CD14-positive monocyte (primary cell): ENCODE measurements around the gene RIC8A. TPM values are rescaled to one million over a fixed set of nuclear protein-coding genes. Genes with fewer than 3 reads are reported as not detected.

Source experiments
- DNase-seq, 3 donors: peaks; one replicate each; pipeline ENCODE4 v3.0.0-alpha.2; 2011 to 2022
- H2AFZ ChIP-seq: 2 replicates; pipeline ENCODE4 v1.6.0; 2012; ENCODE audit warnings: mild to moderate bottlenecking, low read depth, low read length, inconsistent platforms; ENCODE audit not compliant: insufficient read depth, poor library complexity, severe bottlenecking
- H3K27ac ChIP-seq, 2 donors: 1 replicate in 1 of 2; 2 replicates in 1 of 2; pipeline ENCODE4 v1.5.1; 2012 to 2013; ENCODE audit warnings: low read length in 2 of 2, control low read depth in 1 of 2, inconsistent platforms in 1 of 2, low read depth in 1 of 2, mild to moderate bottlenecking in 1 of 2
- H3K27me3 ChIP-seq, 2 donors: one replicate each; pipeline versions ENCODE4 v1.6.0 to v1.6.1; 2011 to 2013; ENCODE audit warnings: low read length in 2 of 2; ENCODE audit not compliant: control insufficient read depth in 2 of 2, insufficient read depth in 2 of 2
- H3K36me3 ChIP-seq, 2 donors: replicated peaks in 1 of 2; 1 replicate in 1 of 2; 2 replicates in 1 of 2; pipeline versions ENCODE4 v1.5.1 to v1.6.1; 2012 to 2013; ENCODE audit warnings: low read length in 2 of 2, control low read depth in 1 of 2, inconsistent platforms in 1 of 2, mild to moderate bottlenecking in 1 of 2; ENCODE audit not compliant: insufficient read depth in 2 of 2, control insufficient read depth in 1 of 2
- H3K4me1 ChIP-seq, 2 donors: 1 replicate in 1 of 2; 2 replicates in 1 of 2; pipeline versions ENCODE4 v1.5.1 to v1.6.1; 2012 to 2013; ENCODE audit warnings: low read length in 2 of 2, control low read depth in 1 of 2, inconsistent platforms in 1 of 2, mild to moderate bottlenecking in 1 of 2, moderate library complexity in 1 of 2; ENCODE audit not compliant: insufficient read depth in 2 of 2, control insufficient read depth in 1 of 2
- H3K4me2 ChIP-seq: replicated peaks from 2 replicates; pipeline ENCODE3; 2012; ENCODE audit warnings: low read length, moderate library complexity, mild to moderate bottlenecking; ENCODE audit not compliant: poor library complexity, severe bottlenecking; ENCODE audit errors: extremely low read depth
- H3K4me3 ChIP-seq, 3 experiments: fragments of 200-600 bp in 1 of 3; sonication (generic) in 1 of 3; replicated peaks in 1 of 3; 1 replicate in 2 of 3; 2 replicates in 1 of 3; pipeline ENCODE4 v1.5.1; 2011 to 2013; ENCODE audit warnings: low read length in 3 of 3, mild to moderate bottlenecking in 3 of 3, control low read depth in 2 of 3, low read depth in 2 of 3, inconsistent platforms in 1 of 3, moderate library complexity in 1 of 3
- H3K79me2 ChIP-seq: 2 replicates; pipeline ENCODE4 v1.6.0; 2012; ENCODE audit warnings: mild to moderate bottlenecking, control low read depth, inconsistent platforms, low read length, moderate library complexity; ENCODE audit not compliant: insufficient read depth
- H3K9ac ChIP-seq: 2 replicates; pipeline ENCODE4 v1.6.0; 2017; ENCODE audit warnings: low read length, mild to moderate bottlenecking; ENCODE audit not compliant: insufficient read depth, poor library complexity, severe bottlenecking
- H3K9me3 ChIP-seq, 2 donors: replicated peaks in 1 of 2; 1 replicate in 1 of 2; 2 replicates in 1 of 2; pipeline versions ENCODE4 v1.5.1 to v1.6.1; 2012 to 2013; ENCODE audit warnings: low read length in 2 of 2, control low read depth in 1 of 2; ENCODE audit not compliant: control insufficient read depth in 1 of 2, insufficient read depth in 1 of 2
- H4K20me1 ChIP-seq: 2 replicates; pipeline ENCODE4 v1.6.0; 2012; ENCODE audit warnings: mild to moderate bottlenecking, low read length, control low read depth, moderate library complexity; ENCODE audit not compliant: insufficient read depth
- H3K27ac Mint-ChIP-seq, 7 donors: one replicate each; pipeline ENCODE4 v1.8.0; 2020; ENCODE audit warnings: mild to moderate bottlenecking in 7 of 7, mixed read lengths in 7 of 7, moderate library complexity in 6 of 7, inconsistent platforms in 2 of 7
- H3K27me3 Mint-ChIP-seq, 3 donors: one replicate each; pipeline ENCODE4 v1.8.0; 2021 to 2022; ENCODE audit warnings: low read depth in 3 of 3, mild to moderate bottlenecking in 3 of 3, mixed read lengths in 3 of 3, moderate library complexity in 3 of 3, inconsistent platforms in 1 of 3
- H3K36me3 Mint-ChIP-seq, 2 donors: one replicate each; pipeline ENCODE4 v1.8.0; 2020; ENCODE audit warnings: mixed read lengths in 2 of 2, inconsistent platforms in 1 of 2, mild to moderate bottlenecking in 1 of 2
- H3K4me1 Mint-ChIP-seq: one replicate; pipeline ENCODE4 v1.8.0; 2020; ENCODE audit warnings: mild to moderate bottlenecking, mixed read lengths
- H3K4me3 Mint-ChIP-seq, 2 donors: one replicate each; pipeline ENCODE4 v1.8.0; 2020; ENCODE audit warnings: mild to moderate bottlenecking in 2 of 2, mixed read lengths in 2 of 2, moderate library complexity in 1 of 2
- H3K9me3 Mint-ChIP-seq, 7 donors: one replicate each; pipeline ENCODE4 v1.8.0; 2020 to 2022; ENCODE audit warnings: mixed read lengths in 7 of 7, mild to moderate bottlenecking in 6 of 7, moderate library complexity in 6 of 7, inconsistent platforms in 2 of 7
- WGBS: methylation state at CpG from one replicate; pipeline ENCODE4 v1.1.5; 2013; ENCODE audit warnings: missing lambda C conversion rate; ENCODE audit not compliant: insufficient coverage; 5-methylcytosine and 5-hydroxymethylcytosine counted together
- intact Hi-C, 2 donors: fragments of 100-400 bp; cut with micrococcal nuclease; formaldehyde crosslinking; loops; one replicate each; pipeline versions ENCODE4 v1.15.0 to v1.15.1; 2023
- polyA plus RNA-seq, 3 donors: library from polyadenylated mRNA; depleted of rRNA in 1 of 3; unstranded in 2 of 3; stranded (reverse) in 1 of 3; fragments of 300-500 nt in 2 of 3; fragments of >200 nt in 1 of 3; fragmentation: Illumina TruSeq in 2 of 3; gene quantifications; 1 replicate in 2 of 3; 2 replicates in 1 of 3; pipeline ENCODE4 v1.2.3, GENCODE V29; 2012 to 2021
- TF ChIP-seq, protein P1 (sequence below): fragments of 200-600 bp; IDR thresholded peaks from one replicate; pipeline ENCODE4 v1.8.0; 2022; ENCODE audit warnings: antibody characterized with exemption, mild to moderate bottlenecking

RIC8A gene
- polyA plus RNA-seq, 3 donors: 51.1 to 79.1 (median 56.5) TPM

GRCh38 chr11:201966-202365 is 5.5 kb upstream of the RIC8A start:
- 17% methylated on average over 5 of the region's 15 CpGs for WGBS
- Mint-ChIP-seq H3K4me1 (peaks cover 41% of the 10 kb centered on the region), H3K9me3 (peaks cover 0 to 2% (median 0%) of the 10 kb centered on the region in 7 donors), H3K36me3 (peaks cover 35 to 43% of the 10 kb centered on the region in 2 donors), H3K27me3 (peaks cover 4 to 9% (median 5%) of the 10 kb centered on the region in 3 donors), H3K27ac (peak overlapping the region; percentile 36 to 73 (median 57)), H3K4me3 (peak overlapping the region in 1 of 2 donors; percentile 30)
- peak in 2 of 3 donors; percentile 15 to 24 for DNase-seq
- peak overlapping the region in 1 of 2 donors; percentile 50 for H3K27ac ChIP-seq
- peaks cover 43% of the 10 kb centered on the region for H4K20me1 ChIP-seq
- peak overlapping the region; percentile 39 for H3K4me2 ChIP-seq
- peaks cover 13 to 31% of the 10 kb centered on the region in 2 donors for H3K36me3 ChIP-seq
- peaks cover 30% of the 10 kb centered on the region for H3K79me2 ChIP-seq
- no peak overlapping the region for H3K9ac ChIP-seq
- no peak overlapping the region for H2AFZ ChIP-seq
- peak overlapping the region in 1 of 3 experiments; percentile 22 for H3K4me3 ChIP-seq
- H3K4me1 ChIP-seq: peaks cover 33 to 46% of the 10 kb centered on the region in 2 donors
- H3K27me3 ChIP-seq: no peaks in the 10 kb centered on the region
- TF ChIP-seq, protein P1, sequence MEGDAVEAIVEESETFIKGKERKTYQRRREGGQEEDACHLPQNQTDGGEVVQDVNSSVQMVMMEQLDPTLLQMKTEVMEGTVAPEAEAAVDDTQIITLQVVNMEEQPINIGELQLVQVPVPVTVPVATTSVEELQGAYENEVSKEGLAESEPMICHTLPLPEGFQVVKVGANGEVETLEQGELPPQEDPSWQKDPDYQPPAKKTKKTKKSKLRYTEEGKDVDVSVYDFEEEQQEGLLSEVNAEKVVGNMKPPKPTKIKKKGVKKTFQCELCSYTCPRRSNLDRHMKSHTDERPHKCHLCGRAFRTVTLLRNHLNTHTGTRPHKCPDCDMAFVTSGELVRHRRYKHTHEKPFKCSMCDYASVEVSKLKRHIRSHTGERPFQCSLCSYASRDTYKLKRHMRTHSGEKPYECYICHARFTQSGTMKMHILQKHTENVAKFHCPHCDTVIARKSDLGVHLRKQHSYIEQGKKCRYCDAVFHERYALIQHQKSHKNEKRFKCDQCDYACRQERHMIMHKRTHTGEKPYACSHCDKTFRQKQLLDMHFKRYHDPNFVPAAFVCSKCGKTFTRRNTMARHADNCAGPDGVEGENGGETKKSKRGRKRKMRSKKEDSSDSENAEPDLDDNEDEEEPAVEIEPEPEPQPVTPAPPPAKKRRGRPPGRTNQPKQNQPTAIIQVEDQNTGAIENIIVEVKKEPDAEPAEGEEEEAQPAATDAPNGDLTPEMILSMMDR: no peak
- H3K9me3 ChIP-seq: no peaks in the 10 kb centered on the region
- intact Hi-C loops: loop anchor here (5.0 to 10.0 kb wide), 2 partner anchors 35 to 303 kb away; partner anchors contain the start of genes PSMD13 (in 1 of the 2), RNH1 (in 1 of the 2) and SIRT3 (in 1 of the 2)

DNA sequence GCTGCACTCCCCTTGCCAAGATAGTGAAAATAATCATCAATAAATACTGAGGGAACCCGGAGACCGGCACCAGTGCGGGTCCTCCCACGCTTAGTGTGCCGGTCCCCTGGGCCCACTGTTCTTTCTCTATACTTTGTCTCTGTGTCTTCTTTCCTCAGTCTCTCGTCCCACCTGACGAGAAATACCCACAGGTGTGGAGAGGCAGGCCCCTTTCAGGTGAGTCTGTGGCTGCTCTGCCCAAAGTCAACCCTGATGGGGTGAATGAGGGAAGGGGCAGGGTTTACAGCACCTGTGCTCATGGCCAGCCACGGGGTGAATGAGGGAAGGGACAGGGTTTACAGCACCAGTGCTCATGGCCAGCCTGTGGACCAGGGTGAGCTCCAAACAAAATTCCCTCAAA is 5.0 kb upstream of the RIC8A start:
- Histone ChIP-seq H3K27ac (peak overlapping the region in 1 of 2 donors; percentile 50), H3K9me3 (no peaks in the 10 kb centered on the region), H3K36me3 (peaks cover 13 to 31% of the 10 kb centered on the region in 2 donors), H2AFZ (no peak overlapping the region), H3K4me3 (peak overlapping the region in 1 of 3 experiments; percentile 22), H3K9ac (no peak overlapping the region), H3K4me2 (peak overlapping the region; percentile 39), H3K4me1 (peaks cover 33 to 46% of the 10 kb centered on the region in 2 donors), H3K79me2 (peaks cover 32% of the 10 kb centered on the region), H4K20me1 (peaks cover 43% of the 10 kb centered on the region), H3K27me3 (no peaks in the 10 kb centered on the region)
- Mint-ChIP-seq H3K4me3 (peak overlapping the region in 1 of 2 donors; percentile 13), H3K36me3 (peaks cover 35 to 43% of the 10 kb centered on the region in 2 donors), H3K27ac (peak overlapping the region in 4 of 7 donors; percentile 14 to 48 (median 36)), H3K4me1 (peaks cover 41% of the 10 kb centered on the region), H3K9me3 (peaks cover 0 to 2% (median 0%) of the 10 kb centered on the region in 7 donors), H3K27me3 (peaks cover 4 to 9% (median 5%) of the 10 kb centered on the region in 3 donors)
- WGBS: 94% methylated on average over 7 of the region's 8 CpGs
- DNase-seq: no peak
- TF ChIP-seq, protein P1: no peak
- intact Hi-C loops: loop anchor here (5.0 to 10.0 kb wide), 2 partner anchors 35 to 302 kb away; partner anchors contain the start of genes PSMD13 (in 1 of the 2), RNH1 (in 1 of the 2) and SIRT3 (in 1 of the 2)
